HEK293 (cell line): ENCODE data around the gene COL4A1.

Experiments used
- CTCF ChIA-PET: fragments of 350-600 bp; formaldehyde crosslinking; extraction: SDS; loops from one replicate; lab custom pipeline; 2021; ENCODE audit warnings: antibody characterized with exemption; lab: Yijun Ruan, JAX
- POLR2A ChIA-PET: fragments of 300-600 bp; formaldehyde crosslinking; extraction: SDS; loops from one replicate; lab custom pipeline; 2020; ENCODE audit warnings: antibody characterized with exemption, inconsistent platforms; lab: Yijun Ruan, JAX
- H3K27ac ChIP-seq: fragments of 200-500 bp; sonication (Bioruptor generic); 2 replicates; pipeline ENCODE4 v1.5.1; 2014; ENCODE audit warnings: low read depth, low read length, control low read depth, inconsistent platforms; ENCODE audit errors: extremely low read depth
- H3K36me3 ChIP-seq, 2 experiments: fragments of 200-500 bp in 1 of 2; sonication (Bioruptor generic) in 1 of 2; 1 replicate in 1 of 2; 2 replicates in 1 of 2; pipeline ENCODE4 v1.5.1; 2014 to 2017; ENCODE audit warnings: inconsistent platforms in 2 of 2, low read length in 2 of 2; ENCODE audit not compliant: control insufficient read depth in 2 of 2, insufficient read depth in 1 of 2
- H3K4me1 ChIP-seq: fragments of 200-500 bp; sonication (Bioruptor generic); 2 replicates; pipeline ENCODE4 v1.5.1; 2014; ENCODE audit warnings: mild to moderate bottlenecking, low read length, inconsistent platforms; ENCODE audit not compliant: control insufficient read depth, insufficient read depth
- H3K4me3 ChIP-seq: 2 replicates; pipeline ENCODE4 v1.5.1; 2011; ENCODE audit warnings: low read depth, mild to moderate bottlenecking, control low read depth, low read length, moderate library complexity
- H3K9me3 ChIP-seq: fragments of 200-500 bp; sonication (Bioruptor generic); 2 replicates; pipeline ENCODE4 v1.5.1; 2014; ENCODE audit warnings: low read depth, low read length, inconsistent platforms; ENCODE audit not compliant: control insufficient read depth, insufficient read depth
- GLIS1 ChIP-seq: fragments of 450-650 bp; formaldehyde crosslinking; IDR thresholded peaks from 2 replicates; pipeline ENCODE4 v1.5.1; 2016; ENCODE audit warnings: missing biosample characterization, missing genetic modification characterization
- KLF9 ChIP-seq: fragments of 450-650 bp; formaldehyde crosslinking; IDR thresholded peaks from 2 replicates; pipeline ENCODE4 v1.5.1; 2016; ENCODE audit warnings: missing biosample characterization, missing genetic modification characterization, low read depth
- MYNN ChIP-seq: fragments of 450-650 bp; formaldehyde crosslinking; IDR thresholded peaks from 2 replicates; pipeline ENCODE4 v1.5.1; 2016; ENCODE audit warnings: missing biosample characterization, missing genetic modification characterization, borderline replicate concordance
- PRDM1 ChIP-seq: fragments of 450-650 bp; formaldehyde crosslinking; IDR thresholded peaks from 2 replicates; pipeline ENCODE4; 2016; ENCODE audit warnings: missing biosample characterization, missing genetic modification characterization
- SCRT2 ChIP-seq: fragments of 450-650 bp; formaldehyde crosslinking; IDR thresholded peaks from 2 replicates; pipeline ENCODE4 v1.5.1; 2016; ENCODE audit warnings: missing biosample characterization, missing genetic modification characterization
- YY1 ChIP-seq: fragments of 450-650 bp; formaldehyde crosslinking; IDR thresholded peaks from 2 replicates; pipeline ENCODE4 v1.5.1; 2018; ENCODE audit warnings: missing biosample characterization, missing genetic modification characterization
- ZBTB20 ChIP-seq: fragments of 450-650 bp; formaldehyde crosslinking; IDR thresholded peaks from 2 replicates; pipeline ENCODE4 v1.5.1; 2016; ENCODE audit warnings: missing biosample characterization, missing genetic modification characterization
- ZBTB21 ChIP-seq: fragments of 450-650 bp; formaldehyde crosslinking; IDR thresholded peaks from 2 replicates; pipeline ENCODE4 v1.5.1; 2017; ENCODE audit warnings: missing biosample characterization, missing genetic modification characterization
- ZNF10 ChIP-seq: fragments of 450-650 bp; formaldehyde crosslinking; IDR thresholded peaks from 2 replicates; pipeline ENCODE4 v1.5.1; 2017; ENCODE audit warnings: missing biosample characterization, missing genetic modification characterization
- ZNF211 ChIP-seq: fragments of 450-650 bp; formaldehyde crosslinking; IDR thresholded peaks from 2 replicates; pipeline ENCODE4 v1.5.1; 2016; ENCODE audit warnings: low read depth, missing biosample characterization, missing genetic modification characterization
- ZNF23 ChIP-seq: fragments of 450-650 bp; formaldehyde crosslinking; IDR thresholded peaks from 2 replicates; pipeline ENCODE4 v1.5.1; 2016; ENCODE audit warnings: missing biosample characterization, missing genetic modification characterization, borderline replicate concordance
- ZNF248 ChIP-seq: fragments of 450-650 bp; formaldehyde crosslinking; IDR thresholded peaks from 2 replicates; pipeline ENCODE4 v1.5.1; 2017; ENCODE audit warnings: missing biosample characterization, missing genetic modification characterization
- ZNF302 ChIP-seq: fragments of 450-650 bp; formaldehyde crosslinking; IDR thresholded peaks from 2 replicates; pipeline ENCODE4 v1.5.1; 2016; ENCODE audit warnings: missing biosample characterization, missing genetic modification characterization, low read depth
- ZNF341 ChIP-seq: fragments of 450-650 bp; formaldehyde crosslinking; IDR thresholded peaks from 2 replicates; pipeline ENCODE4; 2016; ENCODE audit warnings: low read depth, missing biosample characterization, missing genetic modification characterization
- ZNF354C ChIP-seq: fragments of 450-650 bp; formaldehyde crosslinking; IDR thresholded peaks from 2 replicates; pipeline ENCODE4 v1.5.1; 2016; ENCODE audit warnings: missing biosample characterization, missing genetic modification characterization, low read depth, borderline replicate concordance
- ZNF423 ChIP-seq: fragments of 450-650 bp; formaldehyde crosslinking; IDR thresholded peaks from 2 replicates; pipeline ENCODE4 v1.5.1; 2016; ENCODE audit warnings: missing biosample characterization, missing genetic modification characterization
- ZNF785 ChIP-seq: fragments of 450-650 bp; formaldehyde crosslinking; IDR thresholded peaks from 2 replicates; pipeline ENCODE4 v1.5.1; 2016; ENCODE audit warnings: missing biosample characterization, missing genetic modification characterization
- ZNF837 ChIP-seq: fragments of 450-650 bp; formaldehyde crosslinking; IDR thresholded peaks from 2 replicates; pipeline ENCODE4 v1.5.1; 2016; ENCODE audit warnings: missing biosample characterization, missing genetic modification characterization
- TF ChIP-seq, protein P1 (sequence below): fragments of 450-650 bp; formaldehyde crosslinking; IDR thresholded peaks from 2 replicates; pipeline ENCODE4 v1.5.1; 2016; ENCODE audit warnings: missing biosample characterization, missing genetic modification characterization
- TF ChIP-seq, protein P2 (sequence below): fragments of 450-650 bp; IDR thresholded peaks from 2 replicates; pipeline ENCODE4 v1.5.1; 2018; ENCODE audit warnings: missing biosample characterization, missing genetic modification characterization
- TF ChIP-seq, protein P3 (sequence below): fragments of 450-650 bp; formaldehyde crosslinking; IDR thresholded peaks from 2 replicates; pipeline ENCODE4 v1.5.1; 2016; ENCODE audit warnings: missing biosample characterization, missing genetic modification characterization
- TF ChIP-seq, protein P4 (sequence below): fragments of 450-650 bp; formaldehyde crosslinking; conservative IDR thresholded peaks from 2 replicates; pipeline ENCODE4 v1.5.1; 2016; ENCODE audit warnings: low read depth, missing biosample characterization, missing genetic modification characterization

COL4A1 gene

GRCh38 chr13:110352735-110353134 lies 45.8 kb upstream of the COL4A1 start (continued):
- TF ChIP-seq GLIS1 (tag by site-specific recombination) = no peak
- TF ChIP-seq ZNF23 = no peak
- TF ChIP-seq, protein P1, sequence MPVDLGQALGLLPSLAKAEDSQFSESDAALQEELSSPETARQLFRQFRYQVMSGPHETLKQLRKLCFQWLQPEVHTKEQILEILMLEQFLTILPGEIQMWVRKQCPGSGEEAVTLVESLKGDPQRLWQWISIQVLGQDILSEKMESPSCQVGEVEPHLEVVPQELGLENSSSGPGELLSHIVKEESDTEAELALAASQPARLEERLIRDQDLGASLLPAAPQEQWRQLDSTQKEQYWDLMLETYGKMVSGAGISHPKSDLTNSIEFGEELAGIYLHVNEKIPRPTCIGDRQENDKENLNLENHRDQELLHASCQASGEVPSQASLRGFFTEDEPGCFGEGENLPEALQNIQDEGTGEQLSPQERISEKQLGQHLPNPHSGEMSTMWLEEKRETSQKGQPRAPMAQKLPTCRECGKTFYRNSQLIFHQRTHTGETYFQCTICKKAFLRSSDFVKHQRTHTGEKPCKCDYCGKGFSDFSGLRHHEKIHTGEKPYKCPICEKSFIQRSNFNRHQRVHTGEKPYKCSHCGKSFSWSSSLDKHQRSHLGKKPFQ (tag by site-specific recombination) = no peak
- TF ChIP-seq PRDM1 (tag by site-specific recombination) = no peak
- no peak for TF ChIP-seq SCRT2 (tag by site-specific recombination)
- no peak for TF ChIP-seq ZBTB21 (tag by site-specific recombination)
- no peak for TF ChIP-seq ZNF354C (tag by site-specific recombination)

DNA sequence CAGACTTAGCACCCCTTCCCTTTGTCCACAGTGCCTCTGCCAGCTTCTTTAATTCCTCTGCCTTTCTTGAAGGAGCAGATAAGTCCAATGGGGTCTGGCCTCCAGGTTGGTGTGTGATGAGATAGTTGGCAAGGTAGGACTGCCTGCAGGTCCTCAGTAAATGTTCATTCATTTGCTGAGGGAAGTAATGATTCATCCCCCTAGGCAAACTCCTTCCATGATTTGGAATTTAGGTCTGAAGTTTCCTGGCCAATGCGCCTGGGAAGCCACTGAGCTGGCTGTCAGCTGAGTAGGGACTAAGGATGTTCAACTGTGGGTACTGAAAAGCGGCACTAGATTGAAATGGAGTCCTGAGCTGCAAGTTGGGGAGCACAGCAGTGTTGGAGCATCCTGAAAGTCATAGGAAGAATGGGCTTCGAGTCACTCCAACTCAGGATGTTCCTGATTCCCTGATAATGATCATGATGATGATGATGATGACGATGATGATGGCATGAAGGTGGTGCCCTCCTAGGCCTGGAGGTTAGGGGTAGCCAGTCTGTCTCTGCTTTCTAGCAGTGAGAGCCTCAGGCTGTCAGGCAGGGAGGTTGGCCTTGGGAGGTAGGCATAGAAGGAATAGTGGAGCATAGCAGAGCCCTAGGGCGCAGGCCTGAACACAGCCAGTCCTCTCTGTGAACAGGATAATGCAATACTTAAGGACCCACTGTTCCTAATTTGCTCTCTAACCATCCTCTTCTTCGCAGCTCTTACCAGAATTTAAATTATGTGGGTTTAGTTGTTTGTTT lies 44.9 kb upstream of the COL4A1 start:
- Histone ChIP-seq H3K27ac (no peak overlapping the region), H3K36me3 (no peaks in the 10 kb centered on the region), H3K4me3 (no peak overlapping the region), H3K4me1 (peaks cover 3% of the 10 kb centered on the region; the same call in 1 of the 2 replicates), H3K9me3 (no peaks in the 10 kb centered on the region)
- ChIA-PET POLR2A (no interaction called here), CTCF (interaction anchor here (0.9 to 2.3 kb wide), 6 partner anchors 8 to 90 kb away, joined by 4 to 7 read pairs (median 4); no protein-coding TSS in a partner anchor)
- TF ChIP-seq, protein P2, sequence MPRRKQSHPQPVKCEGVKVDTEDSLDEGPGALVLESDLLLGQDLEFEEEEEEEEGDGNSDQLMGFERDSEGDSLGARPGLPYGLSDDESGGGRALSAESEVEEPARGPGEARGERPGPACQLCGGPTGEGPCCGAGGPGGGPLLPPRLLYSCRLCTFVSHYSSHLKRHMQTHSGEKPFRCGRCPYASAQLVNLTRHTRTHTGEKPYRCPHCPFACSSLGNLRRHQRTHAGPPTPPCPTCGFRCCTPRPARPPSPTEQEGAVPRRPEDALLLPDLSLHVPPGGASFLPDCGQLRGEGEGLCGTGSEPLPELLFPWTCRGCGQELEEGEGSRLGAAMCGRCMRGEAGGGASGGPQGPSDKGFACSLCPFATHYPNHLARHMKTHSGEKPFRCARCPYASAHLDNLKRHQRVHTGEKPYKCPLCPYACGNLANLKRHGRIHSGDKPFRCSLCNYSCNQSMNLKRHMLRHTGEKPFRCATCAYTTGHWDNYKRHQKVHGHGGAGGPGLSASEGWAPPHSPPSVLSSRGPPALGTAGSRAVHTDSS = peak; percentile 74
- no peak for TF ChIP-seq ZNF341 (tag by site-specific recombination)

DNA sequence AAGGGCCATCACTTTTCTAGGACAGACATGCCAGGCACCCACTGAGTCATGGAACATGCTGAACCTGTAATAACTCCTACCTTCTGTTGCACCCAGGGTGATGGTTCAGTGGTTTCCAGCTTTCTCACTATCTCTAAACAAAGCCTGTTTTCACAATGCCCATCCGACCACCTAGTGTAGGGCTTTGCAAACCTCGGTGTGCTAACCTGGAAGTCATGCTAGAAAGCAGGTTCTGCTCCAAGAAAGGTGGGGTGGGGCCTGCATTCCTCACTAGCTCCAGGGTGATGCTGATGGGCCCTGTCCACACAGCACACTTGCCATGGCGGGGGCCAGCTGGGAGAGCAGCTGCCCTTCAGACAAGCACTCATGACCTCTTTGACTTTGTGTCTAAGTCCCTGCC lies 43.6 kb upstream of the COL4A1 start:
- Histone ChIP-seq H3K4me1 (peaks cover 3% of the 10 kb centered on the region; the same call in 1 of the 2 replicates), H3K4me3 (no peak overlapping the region), H3K36me3 (no peaks in the 10 kb centered on the region), H3K9me3 (no peaks in the 10 kb centered on the region), H3K27ac (no peak overlapping the region)
- ChIA-PET POLR2A (no interaction called here), CTCF (interaction anchor here (1.0 kb wide), 1 partner anchor 24 kb away, joined by 4 read pairs; no protein-coding TSS in a partner anchor)
- TF ChIP-seq ZNF211 (tag by site-specific recombination) = no peak
- TF ChIP-seq KLF9 (tag by site-specific recombination) = no peak
- TF ChIP-seq ZNF248 (tag by site-specific recombination) = no peak
- no peak for TF ChIP-seq ZBTB20 (tag by site-specific recombination)

DNA sequence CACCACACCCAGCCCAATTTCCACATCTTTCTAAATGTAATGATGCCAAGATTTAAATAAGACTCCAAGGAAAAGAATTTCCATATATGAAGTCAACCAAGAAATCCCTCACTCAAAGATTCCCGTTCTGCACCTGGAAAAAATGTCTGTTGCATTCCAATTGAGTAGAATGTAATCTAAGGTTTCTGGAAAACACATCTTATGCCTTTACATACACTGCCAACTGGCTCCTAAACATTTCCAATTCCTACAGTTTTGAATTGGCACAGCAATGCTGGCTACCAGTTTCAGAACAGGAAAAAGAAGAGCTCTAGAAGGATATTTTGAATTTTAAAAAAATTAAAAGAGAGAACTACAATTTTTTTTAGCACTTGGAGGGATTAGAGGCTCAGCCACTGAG lies 43.1 kb upstream of the COL4A1 start:
- Histone ChIP-seq H3K36me3 (no peaks in the 10 kb centered on the region), H3K4me3 (no peak overlapping the region), H3K4me1 (peaks cover 3% of the 10 kb centered on the region; the same call in 1 of the 2 replicates), H3K27ac (no peak overlapping the region), H3K9me3 (no peaks in the 10 kb centered on the region)
- ChIA-PET CTCF (no interaction called here), POLR2A (no interaction called here)
- TF ChIP-seq ZNF302 = no peak
- TF ChIP-seq MYNN (tag by site-specific recombination) = no peak
- TF ChIP-seq ZNF423 (tag by site-specific recombination) = no peak
- TF ChIP-seq ZNF10 (tag by site-specific recombination) = no peak
- no peak for TF ChIP-seq ZNF23
- TF ChIP-seq, protein P3, sequence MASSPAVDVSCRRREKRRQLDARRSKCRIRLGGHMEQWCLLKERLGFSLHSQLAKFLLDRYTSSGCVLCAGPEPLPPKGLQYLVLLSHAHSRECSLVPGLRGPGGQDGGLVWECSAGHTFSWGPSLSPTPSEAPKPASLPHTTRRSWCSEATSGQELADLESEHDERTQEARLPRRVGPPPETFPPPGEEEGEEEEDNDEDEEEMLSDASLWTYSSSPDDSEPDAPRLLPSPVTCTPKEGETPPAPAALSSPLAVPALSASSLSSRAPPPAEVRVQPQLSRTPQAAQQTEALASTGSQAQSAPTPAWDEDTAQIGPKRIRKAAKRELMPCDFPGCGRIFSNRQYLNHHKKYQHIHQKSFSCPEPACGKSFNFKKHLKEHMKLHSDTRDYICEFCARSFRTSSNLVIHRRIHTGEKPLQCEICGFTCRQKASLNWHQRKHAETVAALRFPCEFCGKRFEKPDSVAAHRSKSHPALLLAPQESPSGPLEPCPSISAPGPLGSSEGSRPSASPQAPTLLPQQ = no peak
- no peak for TF ChIP-seq YY1 (tag by site-specific recombination)
- TF ChIP-seq, protein P4, sequence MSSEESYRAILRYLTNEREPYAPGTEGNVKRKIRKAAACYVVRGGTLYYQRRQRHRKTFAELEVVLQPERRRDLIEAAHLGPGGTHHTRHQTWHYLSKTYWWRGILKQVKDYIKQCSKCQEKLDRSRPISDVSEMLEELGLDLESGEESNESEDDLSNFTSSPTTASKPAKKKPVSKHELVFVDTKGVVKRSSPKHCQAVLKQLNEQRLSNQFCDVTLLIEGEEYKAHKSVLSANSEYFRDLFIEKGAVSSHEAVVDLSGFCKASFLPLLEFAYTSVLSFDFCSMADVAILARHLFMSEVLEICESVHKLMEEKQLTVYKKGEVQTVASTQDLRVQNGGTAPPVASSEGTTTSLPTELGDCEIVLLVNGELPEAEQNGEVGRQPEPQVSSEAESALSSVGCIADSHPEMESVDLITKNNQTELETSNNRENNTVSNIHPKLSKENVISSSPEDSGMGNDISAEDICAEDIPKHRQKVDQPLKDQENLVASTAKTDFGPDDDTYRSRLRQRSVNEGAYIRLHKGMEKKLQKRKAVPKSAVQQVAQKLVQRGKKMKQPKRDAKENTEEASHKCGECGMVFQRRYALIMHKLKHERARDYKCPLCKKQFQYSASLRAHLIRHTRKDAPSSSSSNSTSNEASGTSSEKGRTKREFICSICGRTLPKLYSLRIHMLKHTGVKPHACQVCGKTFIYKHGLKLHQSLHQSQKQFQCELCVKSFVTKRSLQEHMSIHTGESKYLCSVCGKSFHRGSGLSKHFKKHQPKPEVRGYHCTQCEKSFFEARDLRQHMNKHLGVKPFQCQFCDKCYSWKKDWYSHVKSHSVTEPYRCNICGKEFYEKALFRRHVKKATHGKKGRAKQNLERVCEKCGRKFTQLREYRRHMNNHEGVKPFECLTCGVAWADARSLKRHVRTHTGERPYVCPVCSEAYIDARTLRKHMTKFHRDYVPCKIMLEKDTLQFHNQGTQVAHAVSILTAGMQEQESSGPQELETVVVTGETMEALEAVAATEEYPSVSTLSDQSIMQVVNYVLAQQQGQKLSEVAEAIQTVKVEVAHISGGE (tag by site-specific recombination) = no peak
- TF ChIP-seq ZNF837 (tag by site-specific recombination) = no peak
- no peak for TF ChIP-seq ZNF785
